T-helper 2 cell treated with Interferon-gamma antibody and Interleukin-4, amounts not matched to agents 100 ng/mL and 5 ng/mL, for 36 hours (primary cell): ENCODE data around the gene ARVCF. TPM values are rescaled to one million over a fixed set of nuclear protein-coding genes. Genes with fewer than 3 reads are reported as not detected.

Source experiments
- intact Hi-C: fragments of 100-400 bp; cut with micrococcal nuclease; formaldehyde crosslinking; loops from one replicate; pipeline ENCODE4 v1.15.1; 2023
- total RNA-seq: library from RNA; stranded (reverse); gene quantifications from 2 replicates; pipeline ENCODE4 v1.2.3, GENCODE V29; 2022

Gene ARVCF
- total RNA-seq, 1 donor from 2014 or later = 0.84 TPM

GRCh38 chr22:20053407-20054033 is 36.9 kb upstream of the ARVCF start:
- intact Hi-C loops = no loop called here

GRCh38 chr22:20052309-20053259 is 36.0 kb upstream of the ARVCF start:
- intact Hi-C loops = no loop called here

- intact Hi-C loops = no loop called here
Measured at GRCh38 chr22:20051927-20052308, 35.3 kb upstream of the ARVCF start.

GRCh38 chr22:20046730-20047129 is 30.1 kb upstream of the ARVCF start:
- intact Hi-C loops = no loop called here

GRCh38 chr22:20044495-20045151 is 28.0 kb upstream of the ARVCF start:
- intact Hi-C loops = no loop called here

GRCh38 chr22:20043997-20044342 is 27.3 kb upstream of the ARVCF start:
- intact Hi-C loops = no loop called here

- intact Hi-C loops = no loop called here
Measured at GRCh38 chr22:20043057-20043996, 26.7 kb upstream of the ARVCF start.

GRCh38 chr22:20040327-20041200 is 23.9 kb upstream of the ARVCF start:
- intact Hi-C loops = no loop called here

GRCh38 chr22:20039683-20040325 is 23.2 kb upstream of the ARVCF start:
- intact Hi-C loops = no loop called here

GRCh38 chr22:20038574-20038973 is 22.0 kb upstream of the ARVCF start:
- intact Hi-C loops = no loop called here

GRCh38 chr22:20037419-20037818 is 20.8 kb upstream of the ARVCF start:
- intact Hi-C loops = no loop called here

- intact Hi-C loops = no loop called here
Measured at GRCh38 chr22:20036535-20037392, 20.1 kb upstream of the ARVCF start.

GRCh38 chr22:20036084-20036482 is 19.5 kb upstream of the ARVCF start:
- intact Hi-C loops = no loop called here

GRCh38 chr22:20035375-20036083 is 18.9 kb upstream of the ARVCF start:
- intact Hi-C loops = no loop called here

GRCh38 chr22:20034143-20034542 is 17.5 kb upstream of the ARVCF start:
- intact Hi-C loops = no loop called here

- intact Hi-C loops = no loop called here
Measured at GRCh38 chr22:20033045-20033706, 16.6 kb upstream of the ARVCF start.

GRCh38 chr22:20032407-20032991 is 15.9 kb upstream of the ARVCF start:
- intact Hi-C loops = no loop called here
